ENCODE data around the gene TRIM52.

The TRIM52 gene

DNA sequence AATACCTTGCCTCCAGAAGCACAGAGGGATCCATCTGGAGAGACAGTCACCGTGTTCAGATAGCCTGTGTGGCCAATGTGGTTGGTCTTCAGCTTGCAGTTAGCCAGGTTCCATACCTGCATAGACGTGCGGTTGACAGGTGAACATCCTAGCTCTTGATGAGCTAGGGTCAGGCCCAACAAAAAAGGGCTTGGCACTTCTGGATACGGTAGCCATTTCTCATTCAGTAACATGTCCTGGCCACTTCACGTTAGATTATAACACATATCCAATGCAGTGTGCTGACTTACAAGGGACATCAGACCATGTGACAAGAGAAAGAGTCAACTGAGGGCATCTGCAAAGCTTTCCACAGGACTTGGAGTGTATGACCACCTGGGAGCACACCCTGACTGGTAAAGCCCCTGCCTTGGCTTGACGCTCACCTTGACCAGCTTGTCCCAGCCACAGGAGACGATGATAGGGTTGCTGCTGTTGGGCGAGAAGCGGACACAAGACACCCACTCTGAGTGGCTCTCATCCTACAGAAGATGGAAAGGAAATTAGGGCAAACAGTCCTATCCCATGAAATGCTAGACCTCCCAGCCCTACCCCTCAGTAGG lies 21.8 kb downstream of the TRIM52 start:
- Histone ChIP-seq H3K36me3 (ENCODE audit: control insufficient read depth, low read length) (peaks cover 93% of the 10 kb centered on the region), H3K9me3 (ENCODE audit: control insufficient read depth, insufficient read depth, low read length) (no peaks in the 10 kb centered on the region), H3K4me2 (ENCODE audit: low read length) (no peak overlapping the region), H3K79me2 (ENCODE audit: control insufficient read depth, low read length) (peaks cover 55% of the 10 kb centered on the region), H3K27me3 (ENCODE audit: control insufficient read depth, low read length) (no peaks in the 10 kb centered on the region), H3F3A (ENCODE audit: control insufficient read depth, insufficient read depth) (peaks cover 76% of the 10 kb centered on the region), H3K27ac (ENCODE audit: low read depth, low read length) (no peak overlapping the region), H3K4me1 (ENCODE audit: control insufficient read depth, low read length) (peaks cover 17% of the 10 kb centered on the region), H4K20me1 (ENCODE audit: control insufficient read depth, insufficient read depth, low read depth, low read length) (peaks cover 36% of the 10 kb centered on the region), H3K9me2 (replicated peaks; ENCODE audit: control insufficient read depth, low read length) (no peaks in the 10 kb centered on the region), H3K4me3 (ENCODE audit: low read length) (no peak overlapping the region)
- TF ChIP-seq EZH2phosphoT487 (IDR thresholded peaks at IDR 0.05; ENCODE audit: borderline replicate concordance, low read length) = no peak
- TF ChIP-seq, protein P1, sequence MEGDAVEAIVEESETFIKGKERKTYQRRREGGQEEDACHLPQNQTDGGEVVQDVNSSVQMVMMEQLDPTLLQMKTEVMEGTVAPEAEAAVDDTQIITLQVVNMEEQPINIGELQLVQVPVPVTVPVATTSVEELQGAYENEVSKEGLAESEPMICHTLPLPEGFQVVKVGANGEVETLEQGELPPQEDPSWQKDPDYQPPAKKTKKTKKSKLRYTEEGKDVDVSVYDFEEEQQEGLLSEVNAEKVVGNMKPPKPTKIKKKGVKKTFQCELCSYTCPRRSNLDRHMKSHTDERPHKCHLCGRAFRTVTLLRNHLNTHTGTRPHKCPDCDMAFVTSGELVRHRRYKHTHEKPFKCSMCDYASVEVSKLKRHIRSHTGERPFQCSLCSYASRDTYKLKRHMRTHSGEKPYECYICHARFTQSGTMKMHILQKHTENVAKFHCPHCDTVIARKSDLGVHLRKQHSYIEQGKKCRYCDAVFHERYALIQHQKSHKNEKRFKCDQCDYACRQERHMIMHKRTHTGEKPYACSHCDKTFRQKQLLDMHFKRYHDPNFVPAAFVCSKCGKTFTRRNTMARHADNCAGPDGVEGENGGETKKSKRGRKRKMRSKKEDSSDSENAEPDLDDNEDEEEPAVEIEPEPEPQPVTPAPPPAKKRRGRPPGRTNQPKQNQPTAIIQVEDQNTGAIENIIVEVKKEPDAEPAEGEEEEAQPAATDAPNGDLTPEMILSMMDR (IDR thresholded peaks at IDR 0.05; ENCODE audit: low read depth, low read length, poor library complexity, severe bottlenecking) = no peak

DNA sequence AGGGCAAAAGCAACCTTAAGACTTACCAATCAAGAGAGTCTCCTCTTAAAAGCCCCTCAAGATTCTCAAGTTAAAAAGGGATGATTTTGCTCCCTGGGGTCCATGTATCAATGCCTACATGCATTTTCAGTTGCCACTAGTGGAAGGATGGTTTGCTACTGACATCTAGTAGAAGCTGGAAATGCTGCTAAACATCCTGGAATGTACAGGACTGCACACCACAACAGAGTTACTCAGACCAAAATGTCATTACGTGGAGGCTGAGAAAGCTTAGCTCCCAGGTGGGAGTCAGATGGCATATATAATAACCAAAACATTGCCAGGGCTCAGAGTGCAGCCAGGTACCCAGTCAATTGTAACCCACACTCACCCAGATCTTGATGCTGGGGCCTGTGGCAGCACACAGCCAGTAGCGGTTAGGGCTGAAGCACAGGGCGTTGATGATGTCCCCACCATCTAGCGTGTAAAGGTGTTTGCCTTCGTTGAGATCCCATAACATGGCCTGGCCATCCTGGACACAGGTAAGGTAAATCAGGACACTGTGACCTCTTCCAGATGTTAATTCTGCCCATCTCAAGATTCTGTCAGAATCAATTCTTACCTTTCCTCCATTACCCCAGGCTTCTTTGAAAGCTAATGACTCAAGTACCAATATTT lies 23.1 kb downstream of the TRIM52 start:
- Histone ChIP-seq H3K36me3 (ENCODE audit: control insufficient read depth, low read length) (peaks cover 95% of the 10 kb centered on the region), H3K27ac (ENCODE audit: low read depth, low read length) (no peak overlapping the region), H3K27me3 (ENCODE audit: control insufficient read depth, low read length) (no peaks in the 10 kb centered on the region), H3K4me2 (ENCODE audit: low read length) (no peak overlapping the region), H3K9me3 (ENCODE audit: control insufficient read depth, insufficient read depth, low read length) (no peaks in the 10 kb centered on the region), H3F3A (ENCODE audit: control insufficient read depth, insufficient read depth) (peaks cover 81% of the 10 kb centered on the region), H3K79me2 (ENCODE audit: control insufficient read depth, low read length) (peaks cover 44% of the 10 kb centered on the region), H4K20me1 (ENCODE audit: control insufficient read depth, insufficient read depth, low read depth, low read length) (peaks cover 34% of the 10 kb centered on the region), H3K4me3 (ENCODE audit: low read length) (no peak overlapping the region), H3K4me1 (ENCODE audit: control insufficient read depth, low read length) (peaks cover 17% of the 10 kb centered on the region), H3K9me2 (replicated peaks; ENCODE audit: control insufficient read depth, low read length) (no peaks in the 10 kb centered on the region)
- TF ChIP-seq, protein P1 (IDR thresholded peaks at IDR 0.05; ENCODE audit: low read depth, low read length, poor library complexity, severe bottlenecking) = no peak
- no peak for TF ChIP-seq EZH2phosphoT487 (IDR thresholded peaks at IDR 0.05; ENCODE audit: borderline replicate concordance, low read length)

DNA sequence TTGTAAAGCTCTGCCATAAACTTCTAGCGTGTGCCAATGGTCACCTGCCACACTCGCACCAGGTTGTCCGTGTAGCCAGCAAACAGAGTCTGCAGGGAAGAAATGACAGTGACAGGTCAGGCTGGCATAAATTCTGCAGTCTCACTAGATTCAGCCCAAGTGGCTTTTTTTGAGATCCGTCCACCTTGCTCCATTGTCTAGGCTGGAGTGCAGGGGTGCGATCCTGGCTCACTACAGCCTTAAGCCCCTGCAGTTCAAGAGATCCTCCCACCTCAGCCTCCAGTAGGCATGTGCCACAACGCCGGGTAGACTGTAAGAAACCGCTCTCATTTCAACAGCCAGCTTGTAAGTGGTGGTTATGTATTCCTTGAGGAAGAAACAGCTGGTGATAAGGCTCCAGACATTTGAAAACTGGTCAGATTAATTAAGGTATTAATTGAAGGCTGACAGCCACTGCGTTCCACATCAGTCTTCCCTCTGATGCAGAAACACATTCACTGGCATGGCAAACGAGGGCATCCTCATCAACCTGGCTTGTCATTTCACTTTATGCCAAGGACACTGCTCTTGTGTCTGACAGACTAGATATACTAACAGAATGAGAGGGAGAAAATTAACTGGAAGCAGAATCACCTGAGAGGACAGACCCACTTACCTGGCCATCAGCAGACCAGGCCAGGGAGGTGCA lies 23.8 kb downstream of the TRIM52 start:
- no peak for TF ChIP-seq EZH2phosphoT487 (IDR thresholded peaks at IDR 0.05; ENCODE audit: borderline replicate concordance, low read length)
- TF ChIP-seq, protein P1 (IDR thresholded peaks at IDR 0.05; ENCODE audit: low read depth, low read length, poor library complexity, severe bottlenecking) = no peak
- no peak overlapping the region for H3K27ac ChIP-seq (ENCODE audit: low read depth, low read length)

More for the DNA sequence above, 23.8 kb downstream of the TRIM52 start:
- Histone ChIP-seq H3K4me2 (ENCODE audit: low read length) (no peak overlapping the region), H3K4me1 (ENCODE audit: control insufficient read depth, low read length) (peaks cover 12% of the 10 kb centered on the region), H3K27me3 (ENCODE audit: control insufficient read depth, low read length) (no peaks in the 10 kb centered on the region), H3K79me2 (ENCODE audit: control insufficient read depth, low read length) (peaks cover 37% of the 10 kb centered on the region), H3K9me3 (ENCODE audit: control insufficient read depth, insufficient read depth, low read length) (no peaks in the 10 kb centered on the region), H3F3A (ENCODE audit: control insufficient read depth, insufficient read depth) (peaks cover 76% of the 10 kb centered on the region), H4K20me1 (ENCODE audit: control insufficient read depth, insufficient read depth, low read depth, low read length) (peaks cover 26% of the 10 kb centered on the region), H3K9me2 (replicated peaks; ENCODE audit: control insufficient read depth, low read length) (no peaks in the 10 kb centered on the region), H3K4me3 (ENCODE audit: low read length) (no peak overlapping the region), H3K36me3 (ENCODE audit: control insufficient read depth, low read length) (peaks cover 88% of the 10 kb centered on the region)
